Measurements from ENCODE around the gene GABRB2.
"Not testable (repeated sequence)": the region's sequence is repeated elsewhere in the genome, so short reads cannot be mapped to it uniquely, and the experiment has no call there.

The GABRB2 gene

GRCh38 chr5:161261668-161262323 lies 284.7 kb downstream of the GABRB2 start:
- Histone ChIP-seq H3K27me3 (ENCODE audit: insufficient read depth, poor library complexity, severe bottlenecking) (no peaks in the 10 kb centered on the region), H3K4me3 (replicated peaks; ENCODE audit: insufficient read depth, low read length) (no peak overlapping the region), H3K27ac (replicated peaks) (no peak overlapping the region)
- TF ChIP-seq POLR2AphosphoS5 (IDR thresholded peaks at IDR 0.05; ENCODE audit: low read depth) (no peak), GABPA (IDR thresholded peaks at IDR 0.05; ENCODE audit: low read depth) (no peak), SPI1 (IDR thresholded peaks at IDR 0.05; ENCODE audit: borderline replicate concordance, low read depth) (no peak), CTCF (IDR thresholded peaks at IDR 0.05; ENCODE audit: insufficient read depth, low read length) (no peak)
- TF ChIP-seq, protein P1, sequence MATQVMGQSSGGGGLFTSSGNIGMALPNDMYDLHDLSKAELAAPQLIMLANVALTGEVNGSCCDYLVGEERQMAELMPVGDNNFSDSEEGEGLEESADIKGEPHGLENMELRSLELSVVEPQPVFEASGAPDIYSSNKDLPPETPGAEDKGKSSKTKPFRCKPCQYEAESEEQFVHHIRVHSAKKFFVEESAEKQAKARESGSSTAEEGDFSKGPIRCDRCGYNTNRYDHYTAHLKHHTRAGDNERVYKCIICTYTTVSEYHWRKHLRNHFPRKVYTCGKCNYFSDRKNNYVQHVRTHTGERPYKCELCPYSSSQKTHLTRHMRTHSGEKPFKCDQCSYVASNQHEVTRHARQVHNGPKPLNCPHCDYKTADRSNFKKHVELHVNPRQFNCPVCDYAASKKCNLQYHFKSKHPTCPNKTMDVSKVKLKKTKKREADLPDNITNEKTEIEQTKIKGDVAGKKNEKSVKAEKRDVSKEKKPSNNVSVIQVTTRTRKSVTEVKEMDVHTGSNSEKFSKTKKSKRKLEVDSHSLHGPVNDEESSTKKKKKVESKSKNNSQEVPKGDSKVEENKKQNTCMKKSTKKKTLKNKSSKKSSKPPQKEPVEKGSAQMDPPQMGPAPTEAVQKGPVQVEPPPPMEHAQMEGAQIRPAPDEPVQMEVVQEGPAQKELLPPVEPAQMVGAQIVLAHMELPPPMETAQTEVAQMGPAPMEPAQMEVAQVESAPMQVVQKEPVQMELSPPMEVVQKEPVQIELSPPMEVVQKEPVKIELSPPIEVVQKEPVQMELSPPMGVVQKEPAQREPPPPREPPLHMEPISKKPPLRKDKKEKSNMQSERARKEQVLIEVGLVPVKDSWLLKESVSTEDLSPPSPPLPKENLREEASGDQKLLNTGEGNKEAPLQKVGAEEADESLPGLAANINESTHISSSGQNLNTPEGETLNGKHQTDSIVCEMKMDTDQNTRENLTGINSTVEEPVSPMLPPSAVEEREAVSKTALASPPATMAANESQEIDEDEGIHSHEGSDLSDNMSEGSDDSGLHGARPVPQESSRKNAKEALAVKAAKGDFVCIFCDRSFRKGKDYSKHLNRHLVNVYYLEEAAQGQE (IDR thresholded peaks at IDR 0.05; ENCODE audit: insufficient replicate concordance, low read depth) = no peak
- DNase-seq (ENCODE audit: low read depth in 1 of 2, low spot score in 1 of 2) = no peak

DNA sequence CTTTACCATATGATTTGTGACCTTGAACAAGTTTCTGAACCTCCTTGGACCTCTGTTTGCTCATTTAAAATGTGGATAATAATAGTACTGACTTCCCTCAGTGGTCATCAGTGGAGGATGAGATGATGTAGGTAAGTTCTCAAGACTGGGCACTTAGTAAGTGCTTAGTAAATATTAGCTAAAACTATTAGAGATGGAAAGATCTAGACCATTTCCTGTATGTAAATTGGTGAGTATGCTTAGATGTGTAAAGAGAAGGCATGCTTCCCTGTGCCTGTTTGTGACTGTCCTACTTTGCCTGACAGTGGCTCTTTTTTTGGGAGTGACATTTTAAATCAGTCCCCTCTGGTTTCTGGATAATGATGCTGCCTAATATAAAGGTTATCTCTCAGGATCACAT lies 288.1 kb downstream of the GABRB2 start:
- H3K4me3 ChIP-seq (replicated peaks; ENCODE audit: insufficient read depth, low read length) = no peak overlapping the region
- TF ChIP-seq GABPA (IDR thresholded peaks at IDR 0.05; ENCODE audit: low read depth) = no peak
- TF ChIP-seq CTCF (IDR thresholded peaks at IDR 0.05; ENCODE audit: insufficient read depth, low read length) = no peak
- TF ChIP-seq SPI1 (IDR thresholded peaks at IDR 0.05; ENCODE audit: borderline replicate concordance, low read depth) = no peak
- no peak for TF ChIP-seq POLR2AphosphoS5 (IDR thresholded peaks at IDR 0.05; ENCODE audit: low read depth)
- TF ChIP-seq, protein P1 (IDR thresholded peaks at IDR 0.05; ENCODE audit: insufficient replicate concordance, low read depth) = no peak
- no peak for DNase-seq (ENCODE audit: low read depth in 1 of 2, low spot score in 1 of 2)
- no peaks in the 10 kb centered on the region for H3K27me3 ChIP-seq (ENCODE audit: insufficient read depth, poor library complexity, severe bottlenecking)
- no peak overlapping the region for H3K27ac ChIP-seq (replicated peaks)

DNA sequence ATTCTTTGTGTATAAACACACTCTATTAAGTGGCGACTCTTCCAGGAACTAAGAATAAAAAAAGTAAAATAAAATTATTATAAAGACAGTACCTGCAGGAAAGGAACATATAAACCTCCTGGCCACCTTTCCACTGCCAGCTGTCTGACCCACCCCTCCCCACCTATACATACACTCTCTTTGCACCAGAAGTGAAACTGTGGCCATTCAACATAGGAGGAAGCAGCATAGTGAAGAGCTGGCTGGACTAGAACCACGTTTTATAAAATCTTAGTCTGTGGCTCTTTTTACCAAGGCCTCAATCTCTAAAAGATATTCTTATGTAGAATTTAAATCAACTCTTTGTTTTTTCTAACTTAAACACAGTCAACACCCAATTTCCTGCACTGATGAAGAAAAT lies 289.6 kb downstream of the GABRB2 start:
- no peaks in the 10 kb centered on the region for H3K27me3 ChIP-seq (ENCODE audit: insufficient read depth, poor library complexity, severe bottlenecking)
- H3K4me3 ChIP-seq (replicated peaks; ENCODE audit: insufficient read depth, low read length) = no peak overlapping the region
- DNase-seq (ENCODE audit: low read depth in 1 of 2, low spot score in 1 of 2) = no peak
- TF ChIP-seq CTCF (IDR thresholded peaks at IDR 0.05; ENCODE audit: insufficient read depth, low read length) = no peak
- TF ChIP-seq POLR2AphosphoS5 (IDR thresholded peaks at IDR 0.05; ENCODE audit: low read depth) = no peak
- no peak for TF ChIP-seq SPI1 (IDR thresholded peaks at IDR 0.05; ENCODE audit: borderline replicate concordance, low read depth)
- TF ChIP-seq GABPA (IDR thresholded peaks at IDR 0.05; ENCODE audit: low read depth) = no peak
- TF ChIP-seq, protein P1 (IDR thresholded peaks at IDR 0.05; ENCODE audit: insufficient replicate concordance, low read depth) = no peak
- no peak overlapping the region for H3K27ac ChIP-seq (replicated peaks)

DNA sequence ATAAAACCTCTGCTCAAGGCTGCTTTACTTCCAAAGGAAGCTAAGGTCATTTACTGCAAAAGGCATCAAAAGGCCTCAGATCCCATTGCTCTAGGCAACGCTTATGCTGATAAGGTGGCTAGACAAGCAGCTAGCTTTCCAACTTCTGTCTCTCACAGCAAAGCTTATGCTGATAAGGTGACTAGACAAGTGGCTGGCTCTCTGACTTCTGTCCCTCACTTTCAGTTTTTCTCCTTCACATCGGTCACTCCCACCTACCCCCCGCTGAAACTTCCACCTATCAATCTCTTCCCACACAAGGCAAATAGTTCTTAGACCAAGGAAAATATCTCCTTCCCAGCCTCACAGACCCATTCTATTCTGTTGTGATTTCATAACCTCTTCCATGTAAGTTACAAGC lies 293.6 kb downstream of the GABRB2 start:
- not testable (repeated sequence) for H3K27ac ChIP-seq (replicated peaks); H3K27me3 ChIP-seq (ENCODE audit: insufficient read depth, poor library complexity, severe bottlenecking); DNase-seq (ENCODE audit: low read depth in 1 of 2, low spot score in 1 of 2); H3K4me3 ChIP-seq (replicated peaks; ENCODE audit: insufficient read depth, low read length)
